Fibroblast of upper back skin (primary cell): Measurements from ENCODE around the gene CAPN3.

Source experiments
- DNase-seq: peaks from one replicate; pipeline ENCODE4 v3.0.0-alpha.2; 2013

The CAPN3 gene

GRCh38 chr15:42457445-42458442 lies 98.4 kb downstream of the CAPN3 start:
- DNase-seq, result peak; percentile 97

DNA sequence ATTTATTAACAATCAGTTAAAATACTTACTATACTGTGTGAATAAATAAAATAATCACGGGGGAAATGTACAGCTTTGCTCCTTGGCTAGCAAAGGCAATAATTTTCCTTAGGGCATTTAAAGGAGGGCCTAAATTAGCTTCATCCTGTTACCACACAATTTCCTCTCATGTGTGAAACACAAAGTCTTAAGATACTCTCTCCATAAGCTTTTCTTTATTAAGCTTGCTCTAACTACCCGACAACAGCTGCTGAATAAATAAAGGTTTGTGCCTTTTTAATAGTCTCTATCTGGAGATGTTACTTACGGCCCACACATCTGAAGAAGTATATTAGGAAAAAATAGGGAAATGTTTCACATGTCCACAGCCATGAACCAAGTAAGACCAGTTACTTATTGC lies 102.0 kb downstream of the CAPN3 start:
- no peak for DNase-seq
